Panc1 (cell line): ENCODE data around the gene CAMK4. TPM values are rescaled to one million over a fixed set of nuclear protein-coding genes. Genes with fewer than 3 reads are reported as not detected.

Experiments
- ATAC-seq: fragments of 200-7000 bp; cut with Tn5 transposase; 2 replicates; pipeline ENCODE4 v1.9.1; 2020; ENCODE audit warnings: mild to moderate bottlenecking, moderate library complexity
- BruUV-seq: library from RNA; stranded (reverse); fragments of 400-500 nt; replicated peaks from 2 replicates; lab custom pipeline; 2021; lab: Mats Ljungman, UMichigan
- CTCF ChIA-PET: fragments of 300-600 bp; sonication (Branson Sonifier 250); formaldehyde crosslinking; loops from one replicate; lab custom pipeline; 2022; ENCODE audit warnings: antibody characterized with exemption; lab: Charles Lee
- POLR2A ChIA-PET: fragments of 300-600 bp; sonication (Branson Sonifier 250); formaldehyde crosslinking; loops from one replicate; lab custom pipeline; 2022; ENCODE audit warnings: antibody characterized with exemption; lab: Charles Lee
- DNase-seq: peaks from one replicate; pipeline ENCODE4 v3.0.0-alpha.2; 2010; ENCODE audit warnings: low read depth, low spot score
- H3K27ac ChIP-seq: 2 replicates; pipeline ENCODE4 v1.5.1; 2011; ENCODE audit warnings: mild to moderate bottlenecking, low read length, inconsistent platforms
- H3K27me3 ChIP-seq: fragments of 200-500 bp; sonication (Bioruptor generic); 2 replicates; pipeline ENCODE4 v1.6.0; 2014; ENCODE audit warnings: low read length, inconsistent platforms; ENCODE audit not compliant: control insufficient read depth, insufficient read depth
- H3K36me3 ChIP-seq: fragments of 200-500 bp; sonication (Bioruptor generic); 2 replicates; pipeline ENCODE4 v1.5.1; 2014; ENCODE audit warnings: inconsistent platforms, mild to moderate bottlenecking, low read length, moderate library complexity; ENCODE audit not compliant: control insufficient read depth, insufficient read depth
- H3K4me1 ChIP-seq: 2 replicates; pipeline ENCODE4 v1.5.1; 2011; ENCODE audit warnings: inconsistent platforms, mild to moderate bottlenecking, low read length, moderate library complexity; ENCODE audit not compliant: control insufficient read depth, insufficient read depth
- H3K4me3 ChIP-seq, 2 experiments: 2 replicates each; pipeline ENCODE4 v1.5.1; 2011 to 2012; ENCODE audit warnings: low read depth in 2 of 2, low read length in 2 of 2, mild to moderate bottlenecking in 2 of 2, inconsistent platforms in 1 of 2, moderate library complexity in 1 of 2
- H3K9me3 ChIP-seq: fragments of 200-500 bp; sonication (Bioruptor generic); 2 replicates; pipeline ENCODE4 v1.5.1; 2014; ENCODE audit warnings: low read depth, mild to moderate bottlenecking, inconsistent platforms, low read length, moderate library complexity; ENCODE audit not compliant: control insufficient read depth, insufficient read depth
- CTCF ChIP-seq: fragments of 450-650 bp; IDR thresholded peaks from 2 replicates; pipeline ENCODE4 v1.5.1; 2017; ENCODE audit warnings: mild to moderate bottlenecking
- POLR2AphosphoS5 ChIP-seq: IDR thresholded peaks from 2 replicates; pipeline ENCODE4 v1.6.1; 2012; ENCODE audit warnings: mild to moderate bottlenecking, low read depth, low read length, moderate library complexity
- REST ChIP-seq, 2 experiments: IDR thresholded peaks; 2 replicates each; pipeline ENCODE4 v1.6.1; 2011 to 2012; ENCODE audit warnings: low read depth in 2 of 2, control low read depth in 1 of 2, low read length in 1 of 2, mild to moderate bottlenecking in 1 of 2, moderate library complexity in 1 of 2; ENCODE audit not compliant: insufficient read depth in 1 of 2
- SIN3A ChIP-seq: IDR thresholded peaks from 2 replicates; pipeline ENCODE4 v1.6.1; 2012; ENCODE audit warnings: low read depth, mild to moderate bottlenecking, low read length, moderate library complexity, borderline replicate concordance; ENCODE audit not compliant: insufficient read depth
- TCF7L2 ChIP-seq: IDR thresholded peaks from 2 replicates; pipeline ENCODE4 v1.6.1; 2011; ENCODE audit warnings: mild to moderate bottlenecking, low read depth, low read length, inconsistent platforms
- in situ Hi-C: cut with HindIII; loops from 2 replicates; pipeline ENCODE4 v1.10.0; 2016; ENCODE audit warnings: low sequenced_read_pairs, low pct_unique_long_range_greater_than_20kb
- intact Hi-C: fragments of 100-400 bp; cut with micrococcal nuclease; formaldehyde crosslinking; loops from one replicate; pipeline ENCODE4 v1.10.0; 2022; ENCODE audit not compliant: unreplicated experiment
- total RNA-seq: library from RNA; stranded (reverse); gene quantifications from one replicate; pipeline ENCODE4 v1.2.1, GENCODE V29; 2021; ENCODE audit not compliant: unreplicated experiment

Gene CAMK4
- total RNA-seq, 1 experiment from 2014 or later, result 0.39 TPM

GRCh38 chr5:111387361-111387760 lies 163.2 kb downstream of the CAMK4 start:
- no peak overlapping the region for H3K27ac ChIP-seq
- H3K27me3 ChIP-seq, result no peaks in the 10 kb centered on the region
- in situ Hi-C loops, result no loop called here
- intact Hi-C loops, result no loop called here
- CTCF ChIA-PET, result no interaction called here
- H3K36me3 ChIP-seq, result no peaks in the 10 kb centered on the region
- no peak for DNase-seq
- no TSS peak for BruUV-seq
- no peaks in the 10 kb centered on the region for H3K9me3 ChIP-seq
- POLR2A ChIA-PET, result no interaction called here
- no peaks in the 10 kb centered on the region for H3K4me1 ChIP-seq
- H3K4me3 ChIP-seq, result no peak overlapping the region
- TF ChIP-seq REST (IDR thresholded peaks at IDR 0.05; ENCODE audit: insufficient read depth in 1 of 2, low read depth in 2 of 2, low read length in 1 of 2), result no peak
- TF ChIP-seq SIN3A, result no peak
- TF ChIP-seq CTCF, result no peak
- no peak for TF ChIP-seq POLR2AphosphoS5
- no peak for TF ChIP-seq TCF7L2
- ATAC-seq, result no peak

GRCh38 chr5:111389390-111390082 lies 165.4 kb downstream of the CAMK4 start:
- H3K36me3 ChIP-seq, result no peaks in the 10 kb centered on the region
- no peaks in the 10 kb centered on the region for H3K4me1 ChIP-seq
- no peak overlapping the region for H3K27ac ChIP-seq
- no peak for DNase-seq
- in situ Hi-C loops (no loop called here), intact Hi-C loops (no loop called here)
- POLR2A ChIA-PET, result no interaction called here
- no peak for ATAC-seq
- H3K27me3 ChIP-seq, result no peaks in the 10 kb centered on the region
- CTCF ChIA-PET, result no interaction called here
- H3K9me3 ChIP-seq, result no peaks in the 10 kb centered on the region
- no TSS peak for BruUV-seq
- no peak for TF ChIP-seq SIN3A
- no peak for TF ChIP-seq TCF7L2
- no peak for TF ChIP-seq CTCF
- no peak for TF ChIP-seq POLR2AphosphoS5
- no peak for TF ChIP-seq REST (IDR thresholded peaks at IDR 0.05; ENCODE audit: insufficient read depth in 1 of 2, low read depth in 2 of 2, low read length in 1 of 2)
- no peak overlapping the region for H3K4me3 ChIP-seq
